ENCODE data around the gene TMED10. TPM values are rescaled to one million over a fixed set of nuclear protein-coding genes. Genes with fewer than 3 reads are reported as not detected.

TMED10 gene
- total and polyA plus RNA-seq, 2 donors (not counting 3 experiments of a cell fraction or from before 2014, with no cell fraction given) = 338 to 342 TPM

DNA sequence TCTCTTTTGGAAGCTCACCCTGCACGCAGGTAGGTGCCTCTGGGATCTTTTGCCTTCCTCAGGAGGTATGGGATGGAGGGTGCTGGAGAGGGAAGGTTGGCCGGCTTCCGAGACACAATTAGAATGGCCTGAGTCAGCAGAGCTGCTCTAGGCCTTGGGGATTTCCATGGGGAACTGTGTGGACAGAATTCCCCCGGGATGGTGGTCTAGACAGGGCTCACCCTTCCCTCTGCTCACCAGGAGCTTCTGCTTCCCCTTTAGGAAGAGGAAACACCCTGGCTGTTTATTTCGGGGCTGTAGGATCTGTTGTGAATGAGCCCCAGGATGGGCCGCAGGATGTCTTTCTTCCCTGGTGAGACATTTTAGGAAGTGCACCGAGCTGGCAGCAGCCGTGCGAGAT, 43.7 kb upstream of the TMED10 start:
- dilution Hi-C loops (cut with MboI; ENCODE audit: extremely low pct_ligation_motif_present, low sequenced_read_pairs) (no loop called here), intact Hi-C loops (cut with micrococcal nuclease) (no loop called here)
- no peaks in the 10 kb centered on the region for H3K9me1 ChIP-seq (replicated peaks; ENCODE audit: control insufficient read depth, extremely low read depth, insufficient read depth, low read length)
- no peaks in the 10 kb centered on the region for H3K36me3 ChIP-seq (ENCODE audit: control insufficient read depth in 2 of 2, extremely low read depth in 1 of 2, insufficient read depth in 2 of 2, low read length in 2 of 2)
- H3K27ac ChIP-seq (ENCODE audit: insufficient read depth, low read depth, low read length) = no peak overlapping the region
- H3K27me3 ChIP-seq (ENCODE audit: control insufficient read depth in 2 of 2, insufficient read depth in 2 of 2, low read length in 2 of 2) = no peaks in the 10 kb centered on the region
- no peaks in the 10 kb centered on the region for H3K79me2 ChIP-seq (ENCODE audit: control insufficient read depth, insufficient read depth, low read length)
- H3K9ac ChIP-seq (replicated peaks; ENCODE audit: extremely low read depth, insufficient read depth, low read length) = no peak overlapping the region
- H4K20me1 ChIP-seq (replicated peaks; ENCODE audit: control insufficient read depth, extremely low read depth, insufficient read depth, low read length) = no peaks in the 10 kb centered on the region
- no peak for FAIRE-seq
- CTCF ChIA-PET = no interaction called here
- TF ChIP-seq EZH2 (IDR thresholded peaks at IDR 0.05; ENCODE audit: borderline replicate concordance, low read depth, low read length, severe bottlenecking) (no peak), GATA2 (IDR thresholded peaks at IDR 0.05; ENCODE audit: insufficient read depth, insufficient read length, low read depth, low read length) (no peak), MYC (IDR thresholded peaks at IDR 0.05; ENCODE audit: low read depth, low read length) (no peak), FOS (IDR thresholded peaks at IDR 0.05; ENCODE audit: borderline replicate concordance, insufficient read depth, low read length) (no peak), JUN (IDR thresholded peaks at IDR 0.05; ENCODE audit: borderline replicate concordance, insufficient read depth, insufficient read length, low read depth) (no peak), POLR2A (IDR thresholded peaks at IDR 0.05; ENCODE audit: low read depth, low read length) (no peak), POLR2AphosphoS5 (IDR thresholded peaks at IDR 0.05; ENCODE audit: insufficient read depth, low read depth, low read length) (no peak)
- TF ChIP-seq, protein P1, sequence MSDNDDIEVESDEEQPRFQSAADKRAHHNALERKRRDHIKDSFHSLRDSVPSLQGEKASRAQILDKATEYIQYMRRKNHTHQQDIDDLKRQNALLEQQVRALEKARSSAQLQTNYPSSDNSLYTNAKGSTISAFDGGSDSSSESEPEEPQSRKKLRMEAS (IDR thresholded peaks at IDR 0.05; ENCODE audit: insufficient read depth, insufficient read length) = no peak
- TF ChIP-seq, protein P2, sequence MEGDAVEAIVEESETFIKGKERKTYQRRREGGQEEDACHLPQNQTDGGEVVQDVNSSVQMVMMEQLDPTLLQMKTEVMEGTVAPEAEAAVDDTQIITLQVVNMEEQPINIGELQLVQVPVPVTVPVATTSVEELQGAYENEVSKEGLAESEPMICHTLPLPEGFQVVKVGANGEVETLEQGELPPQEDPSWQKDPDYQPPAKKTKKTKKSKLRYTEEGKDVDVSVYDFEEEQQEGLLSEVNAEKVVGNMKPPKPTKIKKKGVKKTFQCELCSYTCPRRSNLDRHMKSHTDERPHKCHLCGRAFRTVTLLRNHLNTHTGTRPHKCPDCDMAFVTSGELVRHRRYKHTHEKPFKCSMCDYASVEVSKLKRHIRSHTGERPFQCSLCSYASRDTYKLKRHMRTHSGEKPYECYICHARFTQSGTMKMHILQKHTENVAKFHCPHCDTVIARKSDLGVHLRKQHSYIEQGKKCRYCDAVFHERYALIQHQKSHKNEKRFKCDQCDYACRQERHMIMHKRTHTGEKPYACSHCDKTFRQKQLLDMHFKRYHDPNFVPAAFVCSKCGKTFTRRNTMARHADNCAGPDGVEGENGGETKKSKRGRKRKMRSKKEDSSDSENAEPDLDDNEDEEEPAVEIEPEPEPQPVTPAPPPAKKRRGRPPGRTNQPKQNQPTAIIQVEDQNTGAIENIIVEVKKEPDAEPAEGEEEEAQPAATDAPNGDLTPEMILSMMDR (IDR thresholded peaks at IDR 0.05; ENCODE audit: extremely low read depth in 1 of 2, insufficient read depth in 1 of 2, low read depth in 1 of 2, low read length in 2 of 2) = no peak
- H3K4me1 ChIP-seq (ENCODE audit: control insufficient read depth, extremely low read depth, insufficient read depth, low read length) = peaks cover 13% of the 10 kb centered on the region
- no peaks in the 10 kb centered on the region for H3K9me3 ChIP-seq (replicated peaks; ENCODE audit: control insufficient read depth, insufficient read depth, low read length)
- H3K4me2 ChIP-seq (ENCODE audit: insufficient read depth, low read length) = no peak overlapping the region
- no peak overlapping the region for H2AFZ ChIP-seq (ENCODE audit: low read depth, low read length)
- BruUV-seq (replicated peaks) = no TSS peak
- POLR2A ChIA-PET = no interaction called here
- DNase-seq (ENCODE audit: low read depth, low spot score) = no peak
- no peak overlapping the region for H3K4me3 ChIP-seq (replicated peaks in 1 of 3; ENCODE audit: insufficient read depth in 1 of 3, low read depth in 1 of 3, low read length in 3 of 3)
